ENCODE data around the gene CMTM3. TPM values are rescaled to one million over a fixed set of nuclear protein-coding genes. Genes with fewer than 3 reads are reported as not detected.

CMTM3 gene
- total and polyA plus RNA-seq, 8 donors = 0.87 to 12.2 (median 8.5) TPM; not detected in 2

DNA sequence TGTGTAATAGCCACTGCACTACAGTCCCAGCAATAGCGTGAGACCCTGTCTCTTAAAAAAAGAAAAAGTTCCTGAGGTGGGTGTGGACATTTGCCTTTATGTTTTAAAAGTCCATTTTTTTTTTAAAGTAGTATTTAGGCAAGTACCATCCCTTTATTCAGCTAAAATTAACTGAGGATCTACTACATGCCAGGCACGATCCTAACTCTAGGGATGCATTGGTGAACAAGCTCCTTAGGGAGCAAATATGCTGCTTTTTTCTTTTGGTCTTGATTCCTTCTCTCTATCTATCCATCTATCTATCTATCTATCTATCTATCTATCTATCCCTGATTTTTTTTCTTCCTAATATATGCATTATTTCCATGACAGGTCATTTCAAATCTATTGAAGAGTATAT is 44.7 kb downstream of the CMTM3 start:
- Histone ChIP-seq H3K4me3 (no peak overlapping the region), H3K27me3 (no peaks in the 10 kb centered on the region), H3K4me1 (peaks cover 23 to 54% (median 47%) of the 10 kb centered on the region in 4 donors), H3K9me3 (no peaks in the 10 kb centered on the region), H3K36me3 (no peaks in the 10 kb centered on the region), H3K27ac (peak overlapping the region in 3 of 5 donors; percentile 47 to 70 (median 54))
- intact Hi-C loops (cut with DNase I; ENCODE audit: low total_unique reads) = no loop called here
- TF ChIP-seq POLR2AphosphoS5 (IDR thresholded peaks at IDR 0.05) = no peak
- TF ChIP-seq, protein P1, sequence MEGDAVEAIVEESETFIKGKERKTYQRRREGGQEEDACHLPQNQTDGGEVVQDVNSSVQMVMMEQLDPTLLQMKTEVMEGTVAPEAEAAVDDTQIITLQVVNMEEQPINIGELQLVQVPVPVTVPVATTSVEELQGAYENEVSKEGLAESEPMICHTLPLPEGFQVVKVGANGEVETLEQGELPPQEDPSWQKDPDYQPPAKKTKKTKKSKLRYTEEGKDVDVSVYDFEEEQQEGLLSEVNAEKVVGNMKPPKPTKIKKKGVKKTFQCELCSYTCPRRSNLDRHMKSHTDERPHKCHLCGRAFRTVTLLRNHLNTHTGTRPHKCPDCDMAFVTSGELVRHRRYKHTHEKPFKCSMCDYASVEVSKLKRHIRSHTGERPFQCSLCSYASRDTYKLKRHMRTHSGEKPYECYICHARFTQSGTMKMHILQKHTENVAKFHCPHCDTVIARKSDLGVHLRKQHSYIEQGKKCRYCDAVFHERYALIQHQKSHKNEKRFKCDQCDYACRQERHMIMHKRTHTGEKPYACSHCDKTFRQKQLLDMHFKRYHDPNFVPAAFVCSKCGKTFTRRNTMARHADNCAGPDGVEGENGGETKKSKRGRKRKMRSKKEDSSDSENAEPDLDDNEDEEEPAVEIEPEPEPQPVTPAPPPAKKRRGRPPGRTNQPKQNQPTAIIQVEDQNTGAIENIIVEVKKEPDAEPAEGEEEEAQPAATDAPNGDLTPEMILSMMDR (IDR thresholded peaks at IDR 0.05) = no peak
- no peak for TF ChIP-seq POLR2A (IDR thresholded peaks at IDR 0.05)
- no peak for TF ChIP-seq EP300 (IDR thresholded peaks at IDR 0.05)
- WGBS, 5 donors = 93 to 97% (median 95%) methylated on average over 2 of the region's 2 CpGs
- no peak for DNase-seq

DNA sequence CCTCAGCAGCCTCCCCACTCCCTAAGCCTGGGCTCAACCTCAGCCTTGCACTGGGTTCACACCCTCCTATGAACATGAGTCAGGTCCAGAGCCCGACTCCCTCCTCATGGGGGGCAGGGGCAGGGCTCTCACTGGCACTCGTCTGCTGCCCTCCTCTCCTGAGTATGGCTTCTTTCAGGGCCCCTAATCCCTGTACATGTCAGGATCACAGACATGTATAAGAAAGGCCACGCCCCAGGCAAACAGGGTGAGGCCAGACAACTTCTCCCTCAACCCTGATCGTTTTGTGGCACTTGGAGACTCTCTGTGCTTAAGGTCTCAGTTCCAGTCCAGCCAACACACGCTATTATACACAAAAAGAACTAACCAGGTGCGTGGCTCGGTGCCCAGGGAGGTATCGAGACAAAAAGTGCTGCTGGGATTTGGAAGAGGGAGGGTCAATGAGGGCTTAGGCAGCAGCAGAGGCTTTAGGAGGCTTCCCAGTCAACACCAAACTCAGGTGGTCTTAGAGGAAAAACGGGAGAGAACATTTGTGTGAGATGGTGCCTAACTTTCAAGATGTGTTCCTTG is 45.2 kb downstream of the CMTM3 start:
- Histone ChIP-seq H3K36me3 (no peaks in the 10 kb centered on the region), H3K9me3 (no peaks in the 10 kb centered on the region), H3K27ac (peak overlapping the region; percentile 1 to 78 (median 54)), H3K4me3 (no peak overlapping the region), H3K27me3 (no peaks in the 10 kb centered on the region), H3K4me1 (peaks cover 23 to 57% (median 49%) of the 10 kb centered on the region in 4 donors)
- TF ChIP-seq, protein P1 (IDR thresholded peaks at IDR 0.05) = no peak
- TF ChIP-seq POLR2AphosphoS5 (IDR thresholded peaks at IDR 0.05) (no peak), EP300 (IDR thresholded peaks at IDR 0.05) (no peak), POLR2A (IDR thresholded peaks at IDR 0.05) (no peak)
- DNase-seq = peak; percentile 53 to 73
- 28 to 56% (median 48%) methylated on average over 9 of the region's 9 CpGs for WGBS, 5 donors
- intact Hi-C loops (cut with DNase I; ENCODE audit: low total_unique reads) = no loop called here

DNA sequence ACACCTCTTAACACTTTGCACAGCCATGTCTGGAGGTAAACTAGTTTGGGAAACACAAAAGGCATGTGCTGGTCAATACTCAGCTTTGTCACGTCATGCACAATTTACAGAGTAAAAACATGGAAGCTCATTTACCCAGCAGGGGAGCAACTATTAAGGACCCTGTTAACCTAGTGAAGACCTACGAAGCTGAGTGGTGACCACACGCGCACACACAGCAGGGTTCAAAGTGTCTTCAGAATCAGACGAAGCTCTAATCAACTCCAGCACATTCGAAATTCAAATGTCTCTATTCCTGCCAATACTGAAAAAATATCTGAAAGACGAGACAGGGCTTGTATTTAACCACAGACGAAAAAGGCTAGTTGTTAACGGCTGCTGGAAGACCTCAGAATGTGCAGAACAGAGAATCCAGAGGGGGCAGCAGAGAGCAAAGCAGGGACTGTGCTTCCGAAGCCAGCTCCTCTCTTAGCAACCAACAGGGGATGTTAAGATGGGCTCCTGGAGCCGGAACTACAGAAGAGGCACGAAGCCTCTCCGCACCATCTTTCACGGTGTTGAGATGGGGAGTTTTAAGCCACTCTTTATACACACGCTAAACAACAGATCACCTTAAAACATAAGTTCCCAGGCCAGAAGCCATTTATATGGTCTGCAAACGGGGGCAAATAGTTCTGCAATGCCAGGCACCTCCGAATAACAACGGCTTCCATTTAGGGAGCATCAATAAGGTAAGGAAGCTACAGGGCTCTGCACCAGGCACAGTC is 46.4 kb downstream of the CMTM3 start:
- intact Hi-C loops (cut with DNase I; ENCODE audit: low total_unique reads) = no loop called here
- TF ChIP-seq POLR2AphosphoS5 (IDR thresholded peaks at IDR 0.05) (peak in 1 of 3 donors; percentile 33), POLR2A (IDR thresholded peaks at IDR 0.05) (no peak), EP300 (IDR thresholded peaks at IDR 0.05) (no peak)
- TF ChIP-seq, protein P1 (IDR thresholded peaks at IDR 0.05) = peak in 5 of 7 experiments; percentile 69 to 93 (median 79)
- H3K27ac ChIP-seq = peak overlapping the region in 4 of 5 donors; percentile 41 to 70 (median 44)
- peak; percentile 78 to 96 for DNase-seq
- H3K27me3 ChIP-seq = no peaks in the 10 kb centered on the region
- 24 to 31% (median 28%) methylated on average over 17 to 18 of the region's 18 CpGs for WGBS, 5 donors
- peaks cover 23 to 57% (median 49%) of the 10 kb centered on the region in 4 donors for H3K4me1 ChIP-seq
- no peaks in the 10 kb centered on the region for H3K9me3 ChIP-seq
- H3K36me3 ChIP-seq = no peaks in the 10 kb centered on the region
- peak overlapping the region in 1 of 4 donors; percentile 14 for H3K4me3 ChIP-seq

DNA sequence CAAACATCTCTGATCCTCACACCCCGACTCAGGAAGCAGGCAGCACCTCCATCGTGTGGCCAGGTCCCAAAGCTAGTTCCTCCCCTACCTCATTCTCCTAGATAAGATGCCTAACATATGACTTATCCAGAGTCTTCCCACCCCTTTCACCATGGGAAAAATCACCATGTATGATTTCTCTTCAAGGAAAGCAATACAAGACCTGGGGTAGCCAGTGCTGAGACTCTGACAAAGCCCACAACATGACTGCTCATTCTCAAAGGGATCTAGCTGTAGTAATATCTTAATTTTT is 46.9 kb downstream of the CMTM3 start:
- H3K4me3 ChIP-seq = peak overlapping the region in 1 of 4 donors; percentile 14
- no peaks in the 10 kb centered on the region for H3K27me3 ChIP-seq
- no peaks in the 10 kb centered on the region for H3K36me3 ChIP-seq
- no peak for DNase-seq
- TF ChIP-seq POLR2A (IDR thresholded peaks at IDR 0.05) (no peak), POLR2AphosphoS5 (IDR thresholded peaks at IDR 0.05) (no peak), EP300 (IDR thresholded peaks at IDR 0.05) (no peak)
- TF ChIP-seq, protein P1 (IDR thresholded peaks at IDR 0.05) = no peak
- intact Hi-C loops (cut with DNase I; ENCODE audit: low total_unique reads) = no loop called here
- H3K27ac ChIP-seq = peak overlapping the region in 4 of 5 donors; percentile 2 to 42 (median 8)
- WGBS, 5 donors = 45 to 76% (median 57%) methylated on average over 2 of the region's 2 CpGs
- peaks cover 23 to 57% (median 49%) of the 10 kb centered on the region in 4 donors for H3K4me1 ChIP-seq
- no peaks in the 10 kb centered on the region for H3K9me3 ChIP-seq
